Measurements from ENCODE around the gene TBKBP1.

GRCh38 chr17:47676199-47676472 is 17.8 kb upstream of the TBKBP1 start:
- TF ChIP-seq CTCF (conservative IDR thresholded peaks at IDR 0.05; ENCODE audit: low read depth, low read length) (no peak), EZH2phosphoT487 (IDR thresholded peaks at IDR 0.05; ENCODE audit: borderline replicate concordance, low read length) (no peak)

Data from PC-3 (cell line).